NCI-H748 (cell line): ENCODE results near the gene KRTAP13-1.

Experiments used
- DNase-seq: peaks from one replicate; lab custom pipeline; 2025; ENCODE audit not compliant: unreplicated experiment; lab: John Stamatoyannopoulos, UW

The KRTAP13-1 gene, protein sequence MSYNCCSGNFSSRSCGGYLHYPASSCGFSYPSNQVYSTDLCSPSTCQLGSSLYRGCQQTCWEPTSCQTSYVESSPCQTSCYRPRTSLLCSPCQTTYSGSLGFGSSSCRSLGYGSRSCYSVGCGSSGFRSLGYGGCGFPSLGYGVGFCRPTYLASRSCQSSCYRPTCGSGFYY

GRCh38 chr21:30395731-30396130, at the start of gene KRTAP13-1:
TSS of gene KRTAP13-1 (plus strand) at chr21:30396031. CDS start at chr21:30396087, 56 bp downstream.
- DNase-seq: no peak

DNA sequence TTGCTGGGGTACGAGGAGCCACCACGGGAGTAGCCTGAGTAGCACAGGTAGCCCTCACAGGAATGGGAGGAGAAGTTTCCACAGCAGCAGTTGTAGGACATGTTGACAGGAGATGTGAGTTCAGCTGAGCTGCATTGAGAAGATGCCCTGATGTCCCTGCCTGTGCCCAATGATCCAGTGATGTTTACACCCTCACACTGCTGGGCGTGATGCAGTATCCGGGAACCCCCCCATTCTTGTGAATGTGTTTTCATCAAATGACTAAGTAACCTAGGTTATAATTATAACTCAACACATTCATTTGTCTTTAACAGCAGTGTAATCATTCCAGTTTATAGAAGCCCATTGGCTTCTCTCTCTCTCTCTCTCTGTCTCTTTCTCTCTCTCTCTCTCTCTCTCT, 47.3 kb upstream of the KRTAP13-1 start, which contains the start of gene KRTAP23-1:
Gene KRTAP23-1 (minus strand): TSS at position 101 of the 400 bp plus-strand sequence. CDS start 0 bp downstream, at position 101.
- no peak for DNase-seq

- DNase-seq: no peak
Observed at GRCh38 chr21:30349572-30349971, 46.3 kb upstream of the KRTAP13-1 start.

DNA sequence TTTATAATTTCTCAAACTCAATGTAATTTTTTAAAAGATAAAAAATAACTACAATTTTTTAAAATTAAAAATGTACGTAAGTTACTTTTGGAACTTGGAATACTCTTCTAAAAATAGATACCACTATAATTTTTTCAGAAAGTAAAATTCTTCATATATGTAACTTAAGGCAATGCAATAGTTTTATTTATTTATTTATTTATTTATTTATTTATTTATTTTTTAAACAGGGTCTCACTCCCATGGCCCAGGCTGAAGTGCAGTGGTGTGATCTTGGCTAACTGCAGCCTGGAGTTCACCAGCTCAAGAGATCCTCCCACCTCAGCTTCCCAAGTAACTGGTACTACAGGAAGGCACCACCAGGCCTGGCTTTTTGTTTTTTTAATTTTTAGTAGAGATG, 44.3 kb upstream of the KRTAP13-1 start:
- DNase-seq: no peak

DNA sequence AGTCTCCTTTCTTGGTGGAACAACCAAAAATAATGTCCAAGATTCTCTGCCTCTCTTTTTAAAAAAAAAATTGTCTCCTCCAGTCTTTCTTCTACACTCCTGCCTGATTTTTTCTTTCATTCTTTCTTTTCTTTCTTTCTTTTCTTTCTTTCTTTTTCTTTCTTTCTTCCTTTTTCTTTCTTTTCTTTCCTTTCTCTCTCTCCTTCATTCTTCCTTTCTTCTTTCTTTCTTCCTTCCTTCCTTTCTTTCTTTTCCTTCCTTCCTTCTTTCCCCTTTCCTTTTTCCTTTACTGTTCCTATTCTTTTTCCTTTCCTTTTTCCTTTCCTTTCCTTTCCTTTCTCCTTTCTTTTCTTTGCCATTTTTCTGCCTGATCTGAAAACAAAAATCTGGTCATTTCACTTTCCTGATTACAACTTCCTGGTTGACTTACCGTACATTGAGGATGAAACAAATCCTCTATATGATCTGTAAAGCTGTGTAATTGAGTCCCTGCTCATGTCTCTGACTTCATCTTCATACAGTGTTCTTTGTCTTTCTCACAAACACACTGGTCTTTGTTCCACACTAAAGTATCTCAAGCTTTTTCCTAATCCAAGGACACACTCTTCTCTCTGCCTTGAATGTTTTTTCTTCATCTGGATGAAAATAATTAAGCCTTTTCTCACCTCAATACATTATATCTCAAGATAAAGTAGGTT, 41.4 kb upstream of the KRTAP13-1 start:
- DNase-seq: no peak

GRCh38 chr21:30355906-30356305, 39.9 kb upstream of the KRTAP13-1 start:
- DNase-seq: no peak

DNA sequence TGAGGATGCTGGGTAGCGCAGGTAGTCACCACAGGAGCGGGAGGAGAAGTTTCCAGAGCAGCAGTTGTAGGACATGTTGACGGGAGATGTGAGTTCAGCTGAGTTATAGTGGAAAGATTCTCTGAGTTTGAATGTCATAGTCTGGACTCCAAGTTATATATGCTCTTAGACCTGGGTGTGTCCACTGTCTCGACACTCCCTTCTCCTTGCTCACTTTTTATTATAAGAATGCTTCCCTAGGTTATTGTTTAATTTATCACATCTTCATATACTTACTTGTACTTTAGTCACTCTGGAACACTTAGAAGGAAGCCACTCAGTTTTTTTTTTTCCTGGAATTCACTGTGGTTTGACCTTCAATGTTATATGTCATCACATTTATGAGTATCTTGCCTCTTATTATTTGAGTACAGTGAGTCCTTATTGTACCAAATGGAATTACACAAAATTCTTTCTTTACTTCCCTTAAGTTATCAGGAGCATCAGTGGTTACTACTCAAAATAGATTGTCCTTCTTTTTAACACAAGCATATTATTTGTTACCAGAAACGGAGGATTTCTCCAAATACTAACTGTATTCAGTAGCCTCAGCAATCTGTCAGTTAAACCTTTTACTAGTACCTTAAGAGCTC, 23.6 kb upstream of the KRTAP13-1 start, which contains the start of gene KRTAP13-2:
Gene KRTAP13-2 (minus strand): TSS at position 133 of the 632 bp plus-strand sequence. CDS start 58 bp downstream, at position 75.
- no peak for DNase-seq

GRCh38 chr21:30382201-30382600, 13.6 kb upstream of the KRTAP13-1 start:
- DNase-seq: no peak

- DNase-seq: no peak
Observed at GRCh38 chr21:30391492-30392025, 4.3 kb upstream of the KRTAP13-1 start.

DNA sequence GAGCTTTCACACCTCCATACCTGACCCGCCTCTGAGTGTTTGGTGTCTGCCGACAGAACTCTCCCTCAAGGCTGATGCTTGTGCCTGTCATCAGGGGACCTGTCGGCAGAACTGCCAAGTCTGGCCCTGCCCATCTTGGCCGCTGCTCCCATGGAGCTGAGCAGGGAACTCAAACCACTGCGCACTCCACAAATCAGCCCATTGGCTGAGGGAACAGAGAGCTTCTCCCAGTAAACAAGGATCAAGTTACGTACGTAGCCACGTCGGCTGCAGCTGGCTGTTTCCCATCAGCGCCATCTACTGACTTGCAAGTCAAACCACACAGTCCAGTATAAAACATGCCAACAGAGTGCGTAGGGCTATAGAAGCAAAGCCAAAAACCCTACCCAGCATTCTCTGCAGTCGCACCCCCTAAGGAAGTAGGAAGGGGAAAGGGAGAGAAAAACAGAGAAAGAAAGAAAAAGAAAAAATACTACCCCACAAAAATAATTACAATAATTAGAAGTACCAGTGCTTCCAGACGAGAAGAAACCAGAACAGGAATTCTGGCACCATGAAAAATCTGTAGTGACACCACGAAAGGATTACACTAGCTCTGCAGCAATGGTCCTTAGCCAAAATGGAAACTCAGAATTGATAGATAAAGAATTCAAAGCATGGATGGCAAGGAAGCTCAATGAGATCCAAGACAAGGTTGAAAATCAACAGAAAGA, 13.1 kb downstream of the KRTAP13-1 start:
- DNase-seq: peak; percentile 88

- DNase-seq: no peak
Observed at GRCh38 chr21:30415993-30416392, 20.2 kb downstream of the KRTAP13-1 start.

- DNase-seq: no peak
Observed at GRCh38 chr21:30425826-30426225, 30.0 kb downstream of the KRTAP13-1 start, which contains the start of gene KRTAP13-3. TSS of gene KRTAP13-3 (minus strand) at chr21:30425926. CDS start at chr21:30425912, 14 bp downstream.

GRCh38 chr21:30426731-30427130, 30.9 kb downstream of the KRTAP13-1 start:
- DNase-seq: no peak

- DNase-seq: no peak
Observed at GRCh38 chr21:30430170-30430655, 34.4 kb downstream of the KRTAP13-1 start, which contains the start of gene KRTAP13-4. TSS of gene KRTAP13-4 (plus strand) at chr21:30430220. CDS start at chr21:30430276, 56 bp downstream.

DNA sequence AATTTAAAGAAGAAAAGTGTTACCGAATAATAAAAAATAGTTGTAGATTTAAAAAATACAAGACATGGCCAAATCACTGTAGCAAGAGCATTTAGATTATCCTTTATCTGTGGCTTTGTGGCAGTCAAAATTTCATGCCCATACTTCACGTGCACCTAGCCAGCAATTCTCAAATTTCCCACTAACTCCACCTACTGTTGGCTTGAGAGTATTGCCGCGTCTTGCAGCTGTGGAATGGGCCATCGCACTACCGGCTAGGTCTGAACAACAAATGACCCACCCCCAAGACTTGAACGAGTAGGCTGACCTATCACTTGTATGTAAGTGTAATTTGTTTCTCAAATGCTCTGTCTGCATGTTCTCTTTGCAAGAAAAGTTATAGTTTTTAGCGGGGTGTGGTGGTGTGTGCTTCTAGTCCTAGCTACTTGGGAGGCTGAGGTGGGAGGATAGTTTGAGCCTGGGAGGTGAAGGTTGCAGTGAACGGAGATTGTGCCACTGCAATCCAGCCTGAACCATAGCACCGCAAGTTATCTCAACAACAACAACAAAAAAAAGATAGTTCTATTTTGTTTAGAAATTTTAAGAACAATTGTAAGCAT, 38.3 kb downstream of the KRTAP13-1 start:
- DNase-seq: peak; percentile 7

- DNase-seq: no peak
Observed at GRCh38 chr21:30437010-30437565, 41.3 kb downstream of the KRTAP13-1 start.

DNA sequence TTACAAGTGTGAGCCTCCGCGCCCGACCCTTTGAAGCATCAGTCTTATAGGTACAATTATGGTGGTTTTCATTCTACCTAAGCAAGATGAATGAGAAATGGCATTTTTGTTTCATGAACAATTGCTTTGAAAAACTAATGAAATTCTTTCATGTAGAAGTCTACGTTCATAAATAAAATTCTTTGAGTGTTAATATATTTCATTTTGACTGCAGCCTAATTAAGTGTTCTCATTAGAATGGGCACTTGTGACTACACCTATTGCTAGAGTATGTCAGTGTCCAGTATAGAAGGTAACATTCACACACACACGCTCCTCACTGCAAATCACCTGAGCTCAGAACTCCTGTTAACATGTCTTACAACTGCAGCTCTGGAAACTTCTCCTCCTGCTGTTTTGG, 44.1 kb downstream of the KRTAP13-1 start, which contains the start of gene KRTAP15-1:
Gene KRTAP15-1 (plus strand): TSS at position 301 of the 400 bp plus-strand sequence. CDS start 53 bp downstream, at position 354.
- no peak for DNase-seq

DNA sequence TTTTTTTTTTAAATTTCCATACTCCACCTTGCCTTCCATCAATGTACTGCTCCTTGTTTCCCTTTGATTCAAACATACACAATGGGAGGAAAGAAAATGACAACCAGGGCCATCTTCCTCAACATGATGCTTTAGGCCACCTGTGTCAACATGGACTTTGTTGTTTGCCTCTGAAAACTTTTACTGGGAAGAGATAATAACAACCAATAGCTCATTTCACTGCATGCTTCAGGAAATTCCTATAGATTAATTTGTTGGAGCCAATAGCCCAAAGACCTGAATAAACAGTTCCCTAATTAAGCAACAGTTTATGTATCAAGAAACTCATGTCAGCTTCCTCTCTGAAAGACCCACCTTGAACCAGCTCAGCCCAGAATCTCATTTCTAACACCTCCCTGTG, 47.4 kb downstream of the KRTAP13-1 start:
- DNase-seq: no peak

- DNase-seq: no peak
Observed at GRCh38 chr21:30444204-30444603, 48.4 kb downstream of the KRTAP13-1 start.
